K562 (cell line): Measurements from ENCODE around the gene ZSWIM8. TPM values are rescaled to one million over a fixed set of nuclear protein-coding genes. Genes with fewer than 3 reads are reported as not detected.

Experiments
- ARID4B ChIP-seq: sonication (generic); formaldehyde crosslinking; IDR thresholded peaks from 2 replicates; pipeline ENCODE4 v1.8.0; 2022; ENCODE audit warnings: mild to moderate bottlenecking, missing genetic modification reagents
- CBFB ChIP-seq: sonication (generic); formaldehyde crosslinking; IDR thresholded peaks from 2 replicates; pipeline ENCODE4 v1.4.0; 2020; ENCODE audit warnings: mild to moderate bottlenecking, missing genetic modification reagents
- CGGBP1 ChIP-seq: fragments of 250-450 bp; sonication (Bioruptor Pico); IDR thresholded peaks from 2 replicates; pipeline ENCODE4 v1.9.0; 2021; ENCODE audit warnings: mild to moderate bottlenecking
- MITF ChIP-seq: IDR thresholded peaks from 2 replicates; pipeline ENCODE4 v1.6.1; 2014; ENCODE audit warnings: antibody characterized with exemption
- NEUROD1 ChIP-seq: fragments of 150-350 bp; IDR thresholded peaks from 2 replicates; pipeline ENCODE4 v1.6.1; 2014; ENCODE audit warnings: borderline replicate concordance, low read length, low read depth; ENCODE audit not compliant: partially characterized antibody
- POLR2G ChIP-seq: fragments of 200-400 bp; formaldehyde crosslinking; IDR thresholded peaks from 2 replicates; pipeline ENCODE4 v1.6.1; 2017; ENCODE audit warnings: low read depth, mild to moderate bottlenecking, antibody characterized with exemption, low read length, moderate library complexity
- PTRF ChIP-seq: fragments of 450-650 bp; IDR thresholded peaks from 2 replicates; pipeline ENCODE4 v1.6.1; 2016; ENCODE audit warnings: mild to moderate bottlenecking, missing genetic modification characterization, missing compliant biosample characterization
- SIN3B ChIP-seq: fragments of 450-650 bp; IDR thresholded peaks from 2 replicates; pipeline ENCODE4 v1.6.1; 2017; ENCODE audit warnings: low read depth, mild to moderate bottlenecking, moderate library complexity
- SREBF1 ChIP-seq: fragments of 150-350 bp; IDR thresholded peaks from 2 replicates; pipeline ENCODE4 v1.6.1; 2014; ENCODE audit warnings: antibody characterized with exemption, low read depth, low read length, borderline replicate concordance
- STAT6 ChIP-seq: sonication (generic); formaldehyde crosslinking; IDR thresholded peaks from 2 replicates; pipeline ENCODE4 v1.8.1; 2023; ENCODE audit warnings: mild to moderate bottlenecking, missing genetic modification reagents
- ZBTB33 ChIP-seq: sonication (generic); formaldehyde crosslinking; IDR thresholded peaks from 2 replicates; pipeline ENCODE4 v1.8.1; 2023; ENCODE audit warnings: mild to moderate bottlenecking, missing genetic modification reagents
- ZFP36 ChIP-seq: fragments of 150-350 bp; IDR thresholded peaks from 2 replicates; pipeline ENCODE4 v1.6.1; 2018; ENCODE audit warnings: low read length, low read depth; ENCODE audit not compliant: partially characterized antibody
- ZNF23 ChIP-seq: fragments of 250-450 bp; sonication (Bioruptor Pico); IDR thresholded peaks from 2 replicates; pipeline ENCODE4 v1.4.0; 2020; ENCODE audit warnings: mild to moderate bottlenecking
- ZNF445 ChIP-seq: fragments of 250-450 bp; sonication (Bioruptor Pico); IDR thresholded peaks from 2 replicates; pipeline ENCODE4 v1.4.0; 2020; ENCODE audit warnings: low read depth, mild to moderate bottlenecking, moderate library complexity
- ZNF76 ChIP-seq: fragments of 250-450 bp; sonication (Bioruptor Pico); IDR thresholded peaks from 2 replicates; pipeline ENCODE4 v1.4.0; 2020; ENCODE audit warnings: mild to moderate bottlenecking, moderate library complexity, borderline replicate concordance
- polyA plus RNA-seq, 8 experiments: library from polyadenylated mRNA; depleted of rRNA in 4 of 8; stranded (reverse) in 5 of 8; unstranded in 3 of 8; fragments of >200 nt; fragmentation: Nextera tagmentation in 2 of 8; fragmentation: Illumina TruSeq in 1 of 8; extraction: Ambion mirVana in 2 of 8; extraction: Trizol in 1 of 8; gene quantifications; 2 replicates each; pipeline versions ENCODE4 v1.2.1 to v1.2.3, GENCODE V29; 2011 to 2014; ENCODE audit warnings: inconsistent platforms in 1 of 8, missing spikeins in 1 of 8
- total RNA-seq, 7 experiments: library from RNA; depleted of rRNA in 6 of 7; stranded (reverse); fragments of >200 nt in 6 of 7; fragmentation: Illumina TruSeq in 2 of 7; extraction: Trizol in 2 of 7; gene quantifications; 2 replicates each; pipeline versions ENCODE4 v1.2.1 to v1.2.3, GENCODE V29; 2011 to 2021; ENCODE audit warnings: low replicate concordance in 1 of 7

ZSWIM8 gene
- total and polyA plus RNA-seq, 9 of the 15 experiments (the other 6 are each of a cell fraction or from before 2014, with no cell fraction given) = 5.6 to 47.8 (median 26.7) TPM

GRCh38 chr10:73772281-73773151 lies 12.9 kb upstream of the ZSWIM8 start (continued):
- TF ChIP-seq ARID4B (no peak; the same call in none of the 2 replicates), ZNF76 (no peak), NEUROD1 (peak; percentile 18), ZNF23 (CRISPR knock-in tag) (peak; percentile 67; the same call in 1 of the 2 replicates), MITF (0 out of 2 replicates have a peak, but pooled peaks have one; percentile 3), SREBF1 (no peak), STAT6 (CRISPR knock-in tag) (peak; percentile 36; the same call in 1 of the 2 replicates), PTRF (tag) (no peak), POLR2G (peak; percentile 93), ZNF445 (CRISPR knock-in tag) (no peak), ZFP36 (no peak), CBFB (CRISPR knock-in tag) (no peak), SIN3B (peak; percentile 72; the same call in 1 of the 2 replicates), ZBTB33 (CRISPR knock-in tag) (peak; percentile 39; the same call in 1 of the 2 replicates), CGGBP1 (peak; percentile 77)
